Prostate gland (tissue), 2 donors: ENCODE measurements around the gene KCNJ14.

ENCODE experiments used
- POLR2A ChIP-seq: fragments of 450-650 bp; IDR thresholded peaks from one replicate; pipeline ENCODE4 v1.6.1; 2016; ENCODE audit warnings: antibody characterized with exemption, mild to moderate bottlenecking
- TF ChIP-seq, protein P1 (sequence below), 4 experiments: fragments of 200-600 bp in 2 of 4; fragments of 450-650 bp in 2 of 4; sonication (generic) in 2 of 4; IDR thresholded peaks; 1 replicate in 3 of 4; 2 replicates in 1 of 4; pipeline ENCODE4 v1.5.1; 2016 to 2019; ENCODE audit warnings: antibody characterized with exemption in 4 of 4, mild to moderate bottlenecking in 2 of 4, moderate library complexity in 2 of 4

GRCh38 chr19:48436586-48436985 is 18.8 kb upstream of the KCNJ14 start:
- TF ChIP-seq, protein P1, sequence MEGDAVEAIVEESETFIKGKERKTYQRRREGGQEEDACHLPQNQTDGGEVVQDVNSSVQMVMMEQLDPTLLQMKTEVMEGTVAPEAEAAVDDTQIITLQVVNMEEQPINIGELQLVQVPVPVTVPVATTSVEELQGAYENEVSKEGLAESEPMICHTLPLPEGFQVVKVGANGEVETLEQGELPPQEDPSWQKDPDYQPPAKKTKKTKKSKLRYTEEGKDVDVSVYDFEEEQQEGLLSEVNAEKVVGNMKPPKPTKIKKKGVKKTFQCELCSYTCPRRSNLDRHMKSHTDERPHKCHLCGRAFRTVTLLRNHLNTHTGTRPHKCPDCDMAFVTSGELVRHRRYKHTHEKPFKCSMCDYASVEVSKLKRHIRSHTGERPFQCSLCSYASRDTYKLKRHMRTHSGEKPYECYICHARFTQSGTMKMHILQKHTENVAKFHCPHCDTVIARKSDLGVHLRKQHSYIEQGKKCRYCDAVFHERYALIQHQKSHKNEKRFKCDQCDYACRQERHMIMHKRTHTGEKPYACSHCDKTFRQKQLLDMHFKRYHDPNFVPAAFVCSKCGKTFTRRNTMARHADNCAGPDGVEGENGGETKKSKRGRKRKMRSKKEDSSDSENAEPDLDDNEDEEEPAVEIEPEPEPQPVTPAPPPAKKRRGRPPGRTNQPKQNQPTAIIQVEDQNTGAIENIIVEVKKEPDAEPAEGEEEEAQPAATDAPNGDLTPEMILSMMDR (IDR thresholded peaks at IDR 0.05) = no peak
- TF ChIP-seq POLR2A = no peak
